Measurements from ENCODE around the gene LIPE.
A peak's percentile ranks its signal among the peaks of the same experiment; 100 is the strongest.

The LIPE gene

GRCh38 chr19:42386974-42387707, 40.0 kb downstream of the LIPE start:
- peak; percentile 45; the same call in 1 of the 2 replicates for TF ChIP-seq CTCF (IDR thresholded peaks at IDR 0.05)

GRCh38 chr19:42380155-42380554, 47.0 kb downstream of the LIPE start:
- no peak for TF ChIP-seq CTCF (IDR thresholded peaks at IDR 0.05)

DNA sequence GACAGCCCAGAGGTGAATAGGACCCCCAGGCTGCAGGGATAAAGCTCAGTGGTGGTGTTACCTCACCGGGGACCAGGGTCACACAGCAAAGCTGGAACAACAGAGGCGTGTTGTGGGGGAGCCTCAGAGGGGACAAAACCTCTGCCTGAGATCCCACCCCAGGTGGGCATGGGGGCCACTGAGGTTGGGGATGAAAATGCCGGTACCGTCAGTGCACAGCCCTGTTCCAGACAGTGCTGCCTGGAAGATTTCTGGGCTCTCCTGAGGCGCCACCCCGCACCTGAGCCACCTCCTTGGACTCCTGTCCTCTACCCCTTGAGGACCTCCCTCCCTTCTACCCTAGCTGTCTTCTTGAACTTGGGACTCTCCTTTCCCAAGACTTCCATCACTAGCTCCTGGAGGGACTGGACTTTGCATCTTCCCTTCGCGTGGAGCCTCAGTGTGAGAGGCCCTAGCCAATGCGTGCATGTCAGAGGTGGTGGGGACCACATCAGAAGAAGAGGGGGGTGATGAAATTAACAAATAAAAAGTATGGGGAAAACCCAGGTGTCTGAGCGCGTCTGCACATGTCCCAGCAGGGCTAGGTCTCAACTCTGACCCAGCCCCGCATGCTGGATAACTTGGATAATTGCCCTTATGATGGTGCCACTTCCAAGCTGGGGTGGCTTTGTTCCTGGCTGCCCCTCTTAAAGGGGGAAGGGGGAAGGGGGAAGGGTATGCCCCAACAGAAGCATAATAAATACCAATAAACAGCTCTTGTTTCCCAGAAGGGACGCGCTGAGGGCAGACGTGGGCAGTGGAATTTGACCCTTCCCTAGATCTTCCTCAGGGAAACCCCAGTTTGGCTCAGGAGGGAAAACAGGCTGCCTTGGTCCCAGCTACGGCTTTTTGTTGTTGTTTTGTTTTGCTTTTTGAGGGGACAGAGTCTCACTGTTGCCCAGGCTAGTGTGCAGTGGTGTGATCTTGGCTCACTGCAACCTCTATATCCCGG, 48.7 kb downstream of the LIPE start:
- no peak for TF ChIP-seq CTCF (IDR thresholded peaks at IDR 0.05)

GRCh38 chr19:42376177-42376555, 51.0 kb downstream of the LIPE start:
- TF ChIP-seq CTCF (IDR thresholded peaks at IDR 0.05), result no peak

- no peak for TF ChIP-seq CTCF (IDR thresholded peaks at IDR 0.05)
Measured at GRCh38 chr19:42375415-42376176, 51.6 kb downstream of the LIPE start.

DNA sequence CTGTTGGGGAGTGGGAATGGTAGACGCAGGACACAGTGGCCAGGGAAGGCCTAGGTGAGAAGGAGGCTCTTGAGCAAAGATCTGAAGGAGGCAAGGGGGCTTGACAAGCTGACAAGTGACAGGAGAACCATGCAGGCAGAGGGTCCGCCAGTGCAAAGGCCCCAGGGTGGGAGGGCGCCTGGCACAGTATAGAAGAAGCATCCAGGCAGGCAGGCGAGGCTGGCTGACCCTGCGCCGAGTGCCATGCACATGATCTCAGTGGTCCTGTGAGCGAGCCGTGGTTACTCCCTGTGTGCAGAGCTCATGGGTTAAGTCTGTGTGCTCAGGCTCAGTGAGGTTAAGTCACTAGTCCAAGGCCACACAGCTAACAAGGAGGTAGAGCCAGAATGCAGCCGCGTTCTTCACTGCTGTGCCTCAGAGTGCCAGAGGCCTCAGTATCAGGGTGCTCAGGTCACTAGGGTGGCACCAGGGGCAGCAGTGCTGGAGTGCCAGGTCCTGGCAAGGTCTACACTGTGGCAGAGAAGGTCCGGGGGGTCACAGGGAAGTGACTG, 52.3 kb downstream of the LIPE start:
- no peak for TF ChIP-seq CTCF (IDR thresholded peaks at IDR 0.05)

GRCh38 chr19:42370626-42371175, 56.5 kb downstream of the LIPE start:
- no peak for TF ChIP-seq CTCF (IDR thresholded peaks at IDR 0.05)
